IPS DF 6.9 (cell line): Measurements from ENCODE around the gene MUC5B.

Experiments used
- DNase-seq: peaks from one replicate; pipeline ENCODE4 v3.0.0-alpha.2; 2013; ENCODE audit warnings: low read depth, low spot score
- H3K27ac ChIP-seq: one replicate; pipeline ENCODE4 v1.5.1; 2013; ENCODE audit warnings: low read length, control low read depth
- H3K27me3 ChIP-seq: 2 replicates; pipeline ENCODE4 v1.6.1; 2013; ENCODE audit warnings: mild to moderate bottlenecking, low read length; ENCODE audit not compliant: control insufficient read depth, insufficient read depth
- H3K36me3 ChIP-seq: 2 replicates; pipeline ENCODE4 v1.6.1; 2013; ENCODE audit warnings: low read length; ENCODE audit not compliant: control insufficient read depth, insufficient read depth
- H3K4me1 ChIP-seq: 2 replicates; pipeline ENCODE4 v1.6.1; 2013; ENCODE audit warnings: low read length; ENCODE audit not compliant: control insufficient read depth, insufficient read depth
- H3K4me3 ChIP-seq: 2 replicates; pipeline ENCODE4 v1.5.1; 2013; ENCODE audit warnings: mild to moderate bottlenecking, low read length
- H3K9me3 ChIP-seq: 2 replicates; pipeline ENCODE4 v1.6.1; 2013; ENCODE audit warnings: low read length, inconsistent platforms; ENCODE audit not compliant: control insufficient read depth, insufficient read depth
- WGBS: extraction: QIAGEN DNeasy Blood & Tissue Kit; methylation state at CpG from one replicate; pipeline ENCODE4 v1.1.7; 2013; ENCODE audit warnings: mixed read lengths, missing lambda C conversion rate; ENCODE audit not compliant: insufficient read length, insufficient coverage; 5-methylcytosine and 5-hydroxymethylcytosine counted together

Gene MUC5B

DNA sequence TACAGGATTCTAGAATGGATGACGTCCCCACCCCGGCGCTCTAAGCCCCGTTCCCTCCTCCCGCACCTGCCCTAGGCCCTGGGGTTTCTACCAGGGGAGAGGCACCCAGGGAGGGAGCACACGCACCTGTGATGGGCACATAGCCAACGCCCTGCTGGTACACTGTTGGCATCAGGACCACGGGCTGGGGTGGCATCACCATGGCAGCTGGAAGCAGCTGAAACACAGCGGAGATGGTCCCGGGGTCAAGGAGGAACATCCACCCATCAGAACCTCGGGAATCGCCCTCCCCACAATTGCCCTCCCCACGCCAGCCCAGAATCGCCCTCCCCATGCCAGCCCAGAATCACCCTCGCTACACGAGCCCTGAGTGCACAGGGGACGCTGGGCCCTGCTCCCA is 63.0 kb downstream of the MUC5B start:
- H3K9me3 ChIP-seq, result no peaks in the 10 kb centered on the region
- DNase-seq, result no peak
- H3K27me3 ChIP-seq, result no peaks in the 10 kb centered on the region
- no peak overlapping the region for H3K27ac ChIP-seq
- peaks cover 27% of the 10 kb centered on the region for H3K36me3 ChIP-seq
- WGBS, result no CpG with 5 or more reads among the region's 17 CpGs
- no peaks in the 10 kb centered on the region; the same call in 1 of the 2 replicates for H3K4me1 ChIP-seq
- no peak overlapping the region for H3K4me3 ChIP-seq

DNA sequence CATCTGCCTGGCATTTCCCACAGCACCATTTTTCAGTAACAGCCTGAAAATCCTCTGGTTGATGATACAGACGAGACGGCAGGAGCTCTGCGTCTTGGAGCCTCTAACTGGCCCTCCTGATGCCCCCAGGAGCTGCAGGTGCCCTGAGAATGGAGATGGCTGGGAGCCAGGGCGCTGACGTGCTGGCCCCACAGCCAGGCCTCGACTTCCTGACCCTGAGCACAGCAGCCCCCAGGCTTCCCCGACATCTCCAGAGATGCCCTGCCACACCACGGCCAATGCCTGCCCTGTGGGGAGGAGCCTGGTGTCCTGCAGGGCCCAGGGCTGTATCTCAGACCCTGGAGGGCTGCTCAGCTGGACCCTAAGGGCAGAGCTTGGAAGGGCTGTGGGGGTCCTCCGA is 65.1 kb downstream of the MUC5B start:
- H3K27ac ChIP-seq, result no peak overlapping the region
- WGBS, result no CpG with 5 or more reads among the region's 9 CpGs
- no peaks in the 10 kb centered on the region for H3K9me3 ChIP-seq
- H3K27me3 ChIP-seq, result no peaks in the 10 kb centered on the region
- peaks cover 26% of the 10 kb centered on the region for H3K36me3 ChIP-seq
- H3K4me1 ChIP-seq, result no peaks in the 10 kb centered on the region
- no peak for DNase-seq
- H3K4me3 ChIP-seq, result no peak overlapping the region

DNA sequence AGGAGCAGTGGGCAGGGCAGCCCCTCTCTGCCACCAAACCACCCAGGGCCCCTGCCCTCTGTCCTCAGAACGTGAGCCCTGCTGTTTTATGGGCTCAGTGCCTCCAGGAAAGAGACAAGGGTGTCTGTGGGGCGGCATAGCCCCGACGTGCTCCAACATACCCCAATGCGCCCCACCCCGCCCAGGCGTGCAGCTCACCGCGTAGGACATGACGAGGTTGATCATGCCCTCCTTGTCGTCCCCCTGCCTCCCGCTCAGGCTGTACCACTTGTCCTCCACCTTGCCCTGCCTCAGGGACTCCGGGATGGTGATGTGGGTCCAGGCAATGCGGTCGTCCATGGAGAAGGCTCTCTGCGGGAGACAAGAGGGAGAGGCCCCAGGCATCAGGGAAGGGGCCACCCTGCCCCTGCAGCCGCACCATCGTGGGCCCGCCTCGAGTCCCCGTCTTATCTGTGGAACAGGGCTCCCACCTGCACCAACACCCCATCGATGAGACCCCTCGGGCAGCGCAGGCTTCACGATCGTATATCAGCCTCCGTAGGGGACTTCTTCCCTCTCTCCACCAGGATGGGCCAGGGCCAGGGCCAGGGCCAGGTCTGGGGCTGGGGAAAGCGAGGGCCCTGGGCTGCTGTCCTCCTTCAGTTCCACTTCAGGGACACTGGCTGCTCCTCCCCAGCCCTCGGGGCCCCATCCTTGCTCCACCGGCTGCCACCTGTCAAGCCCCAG is 65.7 kb downstream of the MUC5B start:
- H3K4me1 ChIP-seq, result no peaks in the 10 kb centered on the region
- peaks cover 27% of the 10 kb centered on the region for H3K36me3 ChIP-seq
- no peaks in the 10 kb centered on the region for H3K27me3 ChIP-seq
- DNase-seq, result no peak
- H3K9me3 ChIP-seq, result no peaks in the 10 kb centered on the region
- no CpG with 5 or more reads among the region's 30 CpGs for WGBS
- no peak overlapping the region for H3K27ac ChIP-seq
- H3K4me3 ChIP-seq, result no peak overlapping the region

DNA sequence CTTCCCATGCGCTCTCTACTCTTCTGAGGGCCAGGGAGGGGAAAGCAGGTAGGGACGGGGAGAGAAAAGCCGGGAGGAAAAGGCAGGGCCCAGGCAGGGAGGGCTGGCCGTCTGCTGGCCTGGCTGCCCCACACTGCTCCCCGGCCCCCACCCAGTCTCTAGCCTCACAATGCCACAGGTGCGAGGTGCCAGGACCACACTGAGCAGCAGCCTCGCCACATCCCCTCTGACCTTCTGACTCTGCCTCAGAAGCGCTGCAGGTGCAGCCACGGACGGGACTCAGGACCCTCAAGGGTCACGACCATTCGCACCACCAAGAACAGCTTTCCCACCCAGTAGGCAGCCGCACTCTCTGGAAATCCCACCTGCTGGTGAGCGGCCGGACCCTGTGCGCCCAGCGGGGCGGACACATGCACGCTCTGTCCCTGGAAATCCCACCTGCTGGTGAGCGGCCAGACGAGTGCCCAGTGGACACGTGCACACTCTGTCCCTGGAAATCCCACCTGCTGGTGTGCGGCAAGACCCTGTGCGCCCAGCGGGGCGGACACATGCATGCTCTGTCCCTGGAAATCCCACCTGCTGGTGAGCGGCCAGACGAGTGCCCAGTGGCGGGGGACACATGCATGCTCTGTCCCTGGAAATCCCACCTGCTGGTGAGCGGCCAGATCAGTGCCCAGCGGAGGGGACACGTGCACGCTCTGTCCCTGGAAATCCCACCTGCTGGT is 66.5 kb downstream of the MUC5B start:
- DNase-seq, result no peak
- WGBS, result no CpG with 5 or more reads among the region's 33 CpGs
- H3K27me3 ChIP-seq, result no peaks in the 10 kb centered on the region
- H3K4me3 ChIP-seq, result no peak overlapping the region
- no peaks in the 10 kb centered on the region for H3K9me3 ChIP-seq
- no peaks in the 10 kb centered on the region for H3K4me1 ChIP-seq
- H3K27ac ChIP-seq, result no peak overlapping the region
- H3K36me3 ChIP-seq, result peaks cover 29% of the 10 kb centered on the region

DNA sequence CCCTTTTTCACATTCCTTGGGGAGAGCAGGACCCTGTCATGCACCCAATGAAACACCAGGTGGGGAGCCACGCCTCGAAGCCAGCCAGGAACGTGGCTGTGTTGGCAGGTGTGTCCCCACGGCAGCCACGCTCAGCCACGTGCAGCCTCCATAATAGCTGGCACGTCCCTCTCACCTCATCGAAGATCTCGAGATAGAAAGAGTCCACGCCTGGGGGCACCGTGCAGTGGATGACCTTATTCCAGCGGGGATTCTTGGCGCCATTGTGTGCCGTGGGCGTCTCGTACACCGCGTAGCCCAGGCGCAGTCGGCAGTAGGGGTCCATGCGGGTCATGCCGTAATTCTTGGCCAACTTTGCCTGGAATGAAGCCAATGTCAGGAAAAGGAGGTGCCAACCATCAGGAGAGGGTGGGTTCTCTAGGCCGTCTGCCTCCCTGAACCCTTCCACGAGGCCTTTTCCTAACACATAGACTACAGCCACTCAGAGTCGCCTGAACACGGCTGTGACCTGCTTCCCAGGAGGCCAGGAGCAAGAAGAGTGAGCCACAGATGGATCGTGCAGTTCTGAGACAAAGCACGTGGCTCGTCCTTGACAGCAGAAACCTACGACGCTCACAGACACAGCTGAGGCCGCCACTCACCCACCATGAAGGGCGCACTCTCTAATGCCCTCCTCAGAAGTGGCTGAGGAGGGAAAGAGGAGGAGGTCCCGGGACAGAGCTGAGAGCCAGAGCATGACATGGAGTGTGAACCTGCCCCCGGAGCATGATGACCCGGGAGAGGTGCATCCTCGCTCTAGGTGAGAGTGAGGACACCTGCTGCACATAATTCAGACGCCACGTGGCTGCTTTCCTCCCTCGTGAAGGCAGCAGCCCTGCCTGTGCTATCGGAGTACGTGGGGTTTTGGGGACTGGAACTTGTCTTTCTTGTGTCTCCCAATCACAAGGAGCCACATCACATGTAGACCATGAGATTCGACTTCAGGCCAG is 67.5 kb downstream of the MUC5B start:
- DNase-seq, result no peak
- H3K36me3 ChIP-seq, result peaks cover 26% of the 10 kb centered on the region
- no peaks in the 10 kb centered on the region for H3K27me3 ChIP-seq
- no peaks in the 10 kb centered on the region for H3K9me3 ChIP-seq
- no CpG with 5 or more reads among the region's 43 CpGs for WGBS
- H3K27ac ChIP-seq, result no peak overlapping the region
- H3K4me3 ChIP-seq, result no peak overlapping the region; the same call in 1 of the 2 replicates
- no peaks in the 10 kb centered on the region for H3K4me1 ChIP-seq

DNA sequence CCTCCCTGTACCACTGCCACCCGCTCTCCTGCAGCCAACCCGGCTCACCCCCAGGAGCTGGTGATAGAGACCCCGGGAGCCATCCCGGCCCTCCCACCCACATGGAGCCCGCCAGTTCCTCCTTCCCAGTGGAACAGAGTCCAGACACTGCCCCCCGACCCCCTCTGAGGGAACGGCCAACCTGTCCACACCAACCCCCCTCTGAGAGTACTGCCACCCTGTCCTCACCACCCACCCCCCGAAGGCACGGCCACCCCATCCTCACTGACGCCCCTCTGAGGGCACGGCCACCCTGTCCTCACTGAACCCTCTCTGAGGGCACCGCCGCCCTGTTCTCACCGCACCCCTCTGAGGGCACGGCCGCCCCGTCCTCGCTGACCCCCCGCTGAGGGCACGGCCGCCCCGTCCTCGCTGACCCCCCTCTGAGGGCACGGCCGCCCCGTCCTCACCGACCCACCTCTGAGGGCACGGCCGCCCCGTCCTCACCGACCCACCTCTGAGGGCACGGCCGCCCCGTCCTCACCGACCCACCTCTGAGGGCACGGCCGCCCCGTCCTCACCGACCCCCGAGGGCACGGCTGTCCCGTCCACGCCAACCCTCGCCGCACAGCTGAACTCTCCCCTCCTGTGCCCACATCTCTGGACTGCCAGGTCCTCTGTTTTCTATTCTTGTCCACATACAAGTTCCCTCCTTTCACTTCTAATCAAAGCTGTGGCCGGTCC is 68.6 kb downstream of the MUC5B start:
- WGBS, result no CpG with 5 or more reads among the region's 46 CpGs
- H3K36me3 ChIP-seq, result peaks cover 18% of the 10 kb centered on the region
- H3K4me3 ChIP-seq, result no peak overlapping the region
- H3K9me3 ChIP-seq, result no peaks in the 10 kb centered on the region
- no peak for DNase-seq
- no peaks in the 10 kb centered on the region for H3K27me3 ChIP-seq
- no peaks in the 10 kb centered on the region for H3K4me1 ChIP-seq
- no peak overlapping the region for H3K27ac ChIP-seq

DNA sequence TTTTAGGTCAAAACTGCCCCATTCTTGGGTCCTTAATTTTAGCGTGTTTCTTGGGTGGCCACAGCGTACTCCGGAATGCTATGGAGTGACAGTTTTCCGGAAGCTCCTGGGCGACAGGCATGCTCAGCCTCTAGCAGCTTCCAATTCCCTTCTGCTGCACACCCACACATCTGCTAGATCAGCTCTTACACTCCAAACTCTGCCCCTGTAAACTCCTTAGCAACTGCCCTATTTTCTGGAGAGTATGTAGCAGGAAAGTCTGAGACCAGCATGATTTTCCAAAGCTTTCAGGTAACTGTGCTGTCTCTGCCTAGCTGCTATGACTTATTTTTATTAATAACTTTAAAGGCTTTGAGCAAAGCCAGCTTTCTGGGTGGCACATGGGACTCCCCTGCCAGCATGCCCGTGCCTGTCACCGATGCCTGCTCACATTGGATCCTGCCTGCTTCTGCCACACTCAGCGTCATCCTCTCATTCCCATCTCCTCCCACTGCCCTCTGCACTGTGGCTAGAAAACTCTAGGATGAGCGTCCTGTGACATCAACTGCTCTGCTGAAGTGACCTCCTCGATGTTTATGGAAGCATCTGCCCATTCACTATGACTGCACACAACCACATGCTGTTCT is 69.3 kb downstream of the MUC5B start:
- no peaks in the 10 kb centered on the region for H3K9me3 ChIP-seq
- no peak overlapping the region for H3K27ac ChIP-seq
- WGBS, result no CpG with 5 or more reads among the region's 10 CpGs
- H3K4me3 ChIP-seq, result no peak overlapping the region
- no peak for DNase-seq
- H3K36me3 ChIP-seq, result peaks cover 18% of the 10 kb centered on the region
- no peaks in the 10 kb centered on the region for H3K4me1 ChIP-seq
- H3K27me3 ChIP-seq, result no peaks in the 10 kb centered on the region

DNA sequence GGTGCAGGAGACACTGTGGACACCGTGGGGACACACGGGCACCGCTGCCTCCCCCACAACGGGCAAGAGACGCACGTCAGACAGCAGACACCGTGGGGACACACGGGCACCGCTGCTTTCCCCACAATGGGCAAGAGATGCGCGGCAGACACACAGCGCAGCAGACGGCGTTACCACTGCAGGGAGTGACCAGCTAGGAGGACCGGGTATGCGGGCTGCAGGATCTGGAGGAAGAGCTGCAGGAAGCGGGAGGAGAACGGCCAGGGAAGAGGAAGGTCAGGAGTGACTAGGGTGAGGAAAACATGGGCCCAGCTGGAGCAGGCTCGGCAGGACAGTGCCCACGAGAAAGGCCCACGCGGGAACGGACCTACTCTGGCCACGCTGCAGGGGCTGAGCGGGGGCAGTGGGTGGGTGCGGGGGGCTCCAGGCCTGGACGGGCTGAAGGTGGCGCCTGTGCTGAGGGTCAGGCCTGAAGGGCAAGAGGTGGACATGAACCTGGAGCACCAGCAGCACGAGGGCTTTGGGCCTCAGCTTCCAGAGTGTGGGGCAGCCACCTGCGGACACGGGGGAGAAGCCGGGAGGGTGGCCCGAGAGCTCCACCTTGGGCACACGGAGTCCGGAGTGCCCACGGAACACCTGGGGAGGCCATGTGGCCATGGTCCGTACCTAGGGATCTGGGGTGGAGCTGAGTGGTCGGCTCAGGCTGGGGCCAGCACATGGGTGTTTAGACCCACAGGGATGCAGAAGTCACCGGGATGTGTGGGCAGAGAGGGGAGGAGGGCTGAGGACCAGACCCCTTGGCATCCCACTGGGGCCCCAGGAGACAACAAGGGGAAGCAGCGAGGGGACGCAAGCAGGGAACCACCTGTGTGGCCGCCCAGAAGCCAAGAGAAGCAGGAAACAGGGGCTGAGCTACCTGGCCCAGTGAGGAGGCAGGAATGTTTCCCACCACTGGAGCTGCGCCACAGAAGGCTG is 70.1 kb downstream of the MUC5B start:
- Histone ChIP-seq H3K9me3 (no peaks in the 10 kb centered on the region), H3K36me3 (peaks cover 18% of the 10 kb centered on the region), H3K27ac (no peak overlapping the region), H3K4me1 (no peaks in the 10 kb centered on the region), H3K27me3 (no peaks in the 10 kb centered on the region), H3K4me3 (no peak overlapping the region)
- DNase-seq, result no peak
- no CpG with 5 or more reads among the region's 43 CpGs for WGBS

DNA sequence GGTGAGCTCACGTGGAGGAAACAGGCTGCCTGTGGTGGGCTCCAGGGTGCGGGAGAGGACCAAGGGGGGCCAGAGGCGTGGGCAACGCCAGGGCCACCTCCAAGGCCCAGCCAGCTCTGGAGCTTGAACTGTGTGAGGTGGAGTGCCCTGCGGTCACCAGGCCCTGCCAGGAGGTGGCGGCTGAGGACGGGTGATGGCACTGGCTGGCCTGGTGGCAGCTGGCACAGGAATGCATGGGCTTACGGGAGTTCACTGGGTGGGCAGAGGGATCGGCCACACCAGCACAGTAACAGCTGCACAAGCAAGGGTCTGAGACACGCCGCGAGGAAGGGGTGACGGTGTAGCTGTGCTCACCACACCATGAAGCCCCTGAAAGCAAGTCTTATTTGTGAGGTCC is 70.8 kb downstream of the MUC5B start:
- Histone ChIP-seq H3K36me3 (peaks cover 17% of the 10 kb centered on the region), H3K27me3 (no peaks in the 10 kb centered on the region), H3K4me3 (no peak overlapping the region), H3K4me1 (no peaks in the 10 kb centered on the region), H3K9me3 (no peaks in the 10 kb centered on the region), H3K27ac (no peak overlapping the region)
- DNase-seq, result no peak
- no CpG with 5 or more reads among the region's 13 CpGs for WGBS
